ENCODE measurements around the gene CHRNA10.
"Not testable (repeated sequence)": the region's sequence is repeated elsewhere in the genome, so short reads cannot be mapped to it uniquely, and the experiment has no call there.

CHRNA10 gene

GRCh38 chr11:3648843-3649242 is 22.3 kb downstream of the CHRNA10 start:
- H3K27ac ChIP-seq (ENCODE audit: low read length); DNase-seq (ENCODE audit: low read depth, low spot score); H3K4me1 ChIP-seq (ENCODE audit: control insufficient read depth, insufficient read depth, low read length); H3K36me3 ChIP-seq (ENCODE audit: control insufficient read depth, insufficient read depth, low read length); H3K9me3 ChIP-seq (ENCODE audit: control insufficient read depth, insufficient read depth, low read length); H3K4me3 ChIP-seq (ENCODE audit: low read length); H3K27me3 ChIP-seq (ENCODE audit: control insufficient read depth, insufficient read depth, low read length): not testable (repeated sequence)
- no CpG with 5 or more reads among the region's 13 CpGs for WGBS (ENCODE audit: insufficient coverage, insufficient read length)

GRCh38 chr11:3645552-3645951 is 25.6 kb downstream of the CHRNA10 start:
- no peak overlapping the region for H3K4me3 ChIP-seq (ENCODE audit: low read length)
- WGBS (ENCODE audit: insufficient coverage, insufficient read length): no CpG with 5 or more reads among the region's 7 CpGs
- H3K4me1 ChIP-seq (ENCODE audit: control insufficient read depth, insufficient read depth, low read length): peaks cover 2% of the 10 kb centered on the region
- no peaks in the 10 kb centered on the region for H3K36me3 ChIP-seq (ENCODE audit: control insufficient read depth, insufficient read depth, low read length)
- DNase-seq (ENCODE audit: low read depth, low spot score): no peak
- H3K27ac ChIP-seq (ENCODE audit: low read length): no peak overlapping the region
- no peaks in the 10 kb centered on the region; the same call in 1 of the 2 replicates for H3K9me3 ChIP-seq (ENCODE audit: control insufficient read depth, insufficient read depth, low read length)
- H3K27me3 ChIP-seq (ENCODE audit: control insufficient read depth, insufficient read depth, low read length): no peaks in the 10 kb centered on the region

- no peak for DNase-seq (ENCODE audit: low read depth, low spot score)
- no CpG with 5 or more reads among the region's 4 CpGs for WGBS (ENCODE audit: insufficient coverage, insufficient read length)
- H3K36me3 ChIP-seq (ENCODE audit: control insufficient read depth, insufficient read depth, low read length): no peaks in the 10 kb centered on the region
- H3K4me1 ChIP-seq (ENCODE audit: control insufficient read depth, insufficient read depth, low read length): peaks cover 2% of the 10 kb centered on the region
- H3K27me3 ChIP-seq (ENCODE audit: control insufficient read depth, insufficient read depth, low read length): no peaks in the 10 kb centered on the region
- no peak within 1 kb of the TSS for H3K4me3 ChIP-seq (ENCODE audit: low read length)
- no peaks in the 10 kb centered on the region; the same call in 1 of the 2 replicates for H3K9me3 ChIP-seq (ENCODE audit: control insufficient read depth, insufficient read depth, low read length)
- H3K27ac ChIP-seq (ENCODE audit: low read length): no peak within 1 kb of the TSS
These were observed 26.4 kb downstream of the CHRNA10 start, which contains the start of gene ART1 for GRCh38 chr11:3644817-3645235. TSS of gene ART1 (plus strand) at chr11:3645128. CDS start at chr11:3659214, 14,086 bp downstream.

GRCh38 chr11:3643102-3643546 is 28.1 kb downstream of the CHRNA10 start:
- not testable (repeated sequence) for H3K4me1 ChIP-seq (ENCODE audit: control insufficient read depth, insufficient read depth, low read length); H3K27ac ChIP-seq (ENCODE audit: low read length); H3K9me3 ChIP-seq (ENCODE audit: control insufficient read depth, insufficient read depth, low read length); H3K36me3 ChIP-seq (ENCODE audit: control insufficient read depth, insufficient read depth, low read length); H3K27me3 ChIP-seq (ENCODE audit: control insufficient read depth, insufficient read depth, low read length); DNase-seq (ENCODE audit: low read depth, low spot score)
- H3K4me3 ChIP-seq (ENCODE audit: low read length): peak overlapping the region; percentile 37; the same call in 1 of the 2 replicates
- no CpG with 5 or more reads among the region's 11 CpGs for WGBS (ENCODE audit: insufficient coverage, insufficient read length)

GRCh38 chr11:3642071-3642951 is 28.9 kb downstream of the CHRNA10 start:
- Histone ChIP-seq H3K27ac (ENCODE audit: low read length) (no peak overlapping the region), H3K9me3 (ENCODE audit: control insufficient read depth, insufficient read depth, low read length) (no peaks in the 10 kb centered on the region), H3K4me1 (ENCODE audit: control insufficient read depth, insufficient read depth, low read length) (peaks cover 2% of the 10 kb centered on the region), H3K36me3 (ENCODE audit: control insufficient read depth, insufficient read depth, low read length) (no peaks in the 10 kb centered on the region), H3K27me3 (ENCODE audit: control insufficient read depth, insufficient read depth, low read length) (no peaks in the 10 kb centered on the region), H3K4me3 (ENCODE audit: low read length) (peak overlapping the region; percentile 37; the same call in 1 of the 2 replicates)
- DNase-seq (ENCODE audit: low read depth, low spot score): peak; percentile 89
- WGBS (ENCODE audit: insufficient coverage, insufficient read length): no CpG with 5 or more reads among the region's 55 CpGs

GRCh38 chr11:3641701-3642070 is 29.5 kb downstream of the CHRNA10 start, which contains the start of gene ART5:
TSS of gene ART5 (minus strand) at chr11:3641992. CDS start at chr11:3641862, 130 bp downstream.
- no CpG with 5 or more reads among the region's 21 CpGs for WGBS (ENCODE audit: insufficient coverage, insufficient read length)
- no peaks in the 10 kb centered on the region for H3K27me3 ChIP-seq (ENCODE audit: control insufficient read depth, insufficient read depth, low read length)
- H3K36me3 ChIP-seq (ENCODE audit: control insufficient read depth, insufficient read depth, low read length): no peaks in the 10 kb centered on the region
- peak within 1 kb of the TSS; percentile 49; the same call in 1 of the 2 replicates for H3K4me3 ChIP-seq (ENCODE audit: low read length)
- H3K27ac ChIP-seq (ENCODE audit: low read length): no peak within 1 kb of the TSS
- no peaks in the 10 kb centered on the region for H3K9me3 ChIP-seq (ENCODE audit: control insufficient read depth, insufficient read depth, low read length)
- H3K4me1 ChIP-seq (ENCODE audit: control insufficient read depth, insufficient read depth, low read length): peaks cover 2% of the 10 kb centered on the region
- no peak for DNase-seq (ENCODE audit: low read depth, low spot score)

GRCh38 chr11:3641191-3641590 is 30.0 kb downstream of the CHRNA10 start:
- H3K27me3 ChIP-seq (ENCODE audit: control insufficient read depth, insufficient read depth, low read length): no peaks in the 10 kb centered on the region
- no peaks in the 10 kb centered on the region for H3K36me3 ChIP-seq (ENCODE audit: control insufficient read depth, insufficient read depth, low read length)
- WGBS (ENCODE audit: insufficient coverage, insufficient read length): no CpG with 5 or more reads among the region's 8 CpGs
- peaks cover 2% of the 10 kb centered on the region for H3K4me1 ChIP-seq (ENCODE audit: control insufficient read depth, insufficient read depth, low read length)
- no peaks in the 10 kb centered on the region for H3K9me3 ChIP-seq (ENCODE audit: control insufficient read depth, insufficient read depth, low read length)
- H3K4me3 ChIP-seq (ENCODE audit: low read length): peak overlapping the region; percentile 49; the same call in 1 of the 2 replicates
- DNase-seq (ENCODE audit: low read depth, low spot score): no peak
- no peak overlapping the region for H3K27ac ChIP-seq (ENCODE audit: low read length)

GRCh38 chr11:3639841-3640240 is 31.3 kb downstream of the CHRNA10 start:
- Histone ChIP-seq H3K4me1 (ENCODE audit: control insufficient read depth, insufficient read depth, low read length) (peaks cover 2% of the 10 kb centered on the region), H3K9me3 (ENCODE audit: control insufficient read depth, insufficient read depth, low read length) (no peaks in the 10 kb centered on the region), H3K36me3 (ENCODE audit: control insufficient read depth, insufficient read depth, low read length) (no peaks in the 10 kb centered on the region), H3K27me3 (ENCODE audit: control insufficient read depth, insufficient read depth, low read length) (no peaks in the 10 kb centered on the region), H3K27ac (ENCODE audit: low read length) (no peak overlapping the region), H3K4me3 (ENCODE audit: low read length) (no peak overlapping the region)
- WGBS (ENCODE audit: insufficient coverage, insufficient read length): no CpG with 5 or more reads among the region's 14 CpGs
- no peak for DNase-seq (ENCODE audit: low read depth, low spot score)

GRCh38 chr11:3638513-3638912 is 32.7 kb downstream of the CHRNA10 start:
- Histone ChIP-seq H3K27me3 (ENCODE audit: control insufficient read depth, insufficient read depth, low read length) (no peaks in the 10 kb centered on the region), H3K36me3 (ENCODE audit: control insufficient read depth, insufficient read depth, low read length) (no peaks in the 10 kb centered on the region), H3K9me3 (ENCODE audit: control insufficient read depth, insufficient read depth, low read length) (no peaks in the 10 kb centered on the region), H3K27ac (ENCODE audit: low read length) (no peak overlapping the region), H3K4me3 (ENCODE audit: low read length) (no peak overlapping the region), H3K4me1 (ENCODE audit: control insufficient read depth, insufficient read depth, low read length) (peaks cover 2% of the 10 kb centered on the region)
- DNase-seq (ENCODE audit: low read depth, low spot score): no peak
- WGBS (ENCODE audit: insufficient coverage, insufficient read length): no CpG with 5 or more reads among the region's 5 CpGs

- Histone ChIP-seq H3K36me3 (ENCODE audit: control insufficient read depth, insufficient read depth, low read length) (no peaks in the 10 kb centered on the region), H3K4me1 (ENCODE audit: control insufficient read depth, insufficient read depth, low read length) (peaks cover 2% of the 10 kb centered on the region), H3K27ac (ENCODE audit: low read length) (no peak overlapping the region), H3K27me3 (ENCODE audit: control insufficient read depth, insufficient read depth, low read length) (no peaks in the 10 kb centered on the region), H3K9me3 (ENCODE audit: control insufficient read depth, insufficient read depth, low read length) (no peaks in the 10 kb centered on the region), H3K4me3 (ENCODE audit: low read length) (no peak overlapping the region)
- no peak for DNase-seq (ENCODE audit: low read depth, low spot score)
- no CpG with 5 or more reads among the region's 13 CpGs for WGBS (ENCODE audit: insufficient coverage, insufficient read length)
These were observed 34.0 kb downstream of the CHRNA10 start for GRCh38 chr11:3637201-3637600.
